Germinal center (tissue), 1 donor: ENCODE data around the gene UTF1.
"Not testable (repeated sequence)": the region's sequence is repeated elsewhere in the genome, so short reads cannot be mapped to it uniquely, and the experiment has no call there.

ENCODE experiments used
- DNase-seq: peaks from one replicate; pipeline ENCODE4 v3.0.0; 2012; ENCODE audit warnings: mixed read lengths, low spot score

Gene UTF1

GRCh38 chr10:133227256-133227655 is 2.8 kb upstream of the UTF1 start:
- DNase-seq: no peak

DNA sequence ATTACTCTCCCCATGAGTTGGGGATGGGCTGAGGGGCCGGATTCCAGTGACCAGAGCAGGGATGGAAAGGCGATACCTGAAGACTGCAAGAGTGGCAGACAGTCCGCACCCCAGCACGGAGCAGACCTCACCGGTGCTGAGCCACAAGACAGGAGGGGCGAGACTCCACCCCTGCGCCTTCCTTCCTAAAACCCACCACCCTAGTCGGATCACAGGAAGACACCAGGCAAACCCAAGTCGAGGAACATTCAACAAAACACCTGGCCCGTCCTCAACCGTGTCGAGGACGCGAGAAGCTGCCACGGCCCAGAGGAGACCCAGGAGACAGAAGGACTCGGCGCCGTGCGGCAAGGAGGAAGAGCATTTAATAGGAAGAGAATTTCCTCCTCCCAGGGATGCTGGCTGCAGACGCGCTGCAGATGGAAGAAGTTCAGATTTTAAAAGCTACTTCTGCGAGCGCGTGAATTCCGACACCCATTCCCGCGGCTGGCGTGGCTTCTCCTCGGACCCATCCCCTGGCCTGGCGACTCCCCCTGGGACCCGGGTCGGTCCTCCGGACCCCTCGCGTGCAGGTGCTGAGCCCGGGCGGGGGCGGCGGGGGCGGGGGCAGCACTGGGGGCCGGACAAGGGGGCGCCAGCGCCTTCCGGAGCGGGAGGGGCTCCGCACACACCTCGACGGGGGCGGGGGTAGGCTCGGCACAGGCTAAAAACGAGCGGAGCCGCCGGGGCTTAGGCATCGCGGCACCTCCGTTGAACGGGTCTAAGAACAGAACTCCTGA is 563 bp upstream of the UTF1 start:
- DNase-seq: no peak

DNA sequence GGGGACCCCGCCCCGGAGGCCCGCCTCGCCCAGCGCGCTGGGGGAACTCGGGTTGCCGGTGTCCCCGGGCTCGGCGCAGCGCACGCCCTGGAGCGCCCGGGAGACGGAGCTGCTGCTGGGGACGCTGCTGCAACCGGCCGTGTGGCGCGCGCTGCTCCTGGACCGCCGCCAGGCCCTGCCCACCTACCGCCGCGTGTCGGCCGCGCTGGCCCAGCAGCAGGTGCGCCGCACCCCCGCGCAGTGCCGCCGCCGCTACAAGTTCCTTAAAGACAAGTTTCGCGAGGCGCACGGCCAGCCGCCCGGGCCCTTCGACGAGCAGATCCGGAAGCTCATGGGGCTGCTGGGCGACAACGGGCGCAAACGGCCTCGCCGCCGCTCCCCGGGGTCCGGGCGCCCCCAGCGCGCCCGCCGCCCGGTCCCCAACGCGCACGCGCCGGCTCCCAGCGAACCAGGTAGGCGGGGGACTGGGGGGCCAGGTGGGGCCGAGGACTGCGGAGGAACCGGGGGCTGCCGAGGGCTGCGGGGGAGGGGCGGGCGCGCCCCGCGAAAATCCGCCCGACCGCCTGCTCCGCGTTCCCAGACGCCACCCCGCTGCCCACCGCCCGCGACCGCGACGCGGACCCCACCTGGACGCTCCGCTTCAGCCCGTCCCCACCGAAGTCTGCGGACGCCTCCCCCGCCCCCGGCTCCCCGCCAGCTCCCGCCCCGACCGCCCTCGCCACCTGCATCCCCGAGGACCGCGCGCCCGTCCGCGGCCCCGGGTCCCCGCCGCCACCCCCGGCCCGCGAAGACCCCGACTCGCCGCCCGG is 574 bp downstream of the UTF1 start:
- DNase-seq: peak; percentile 64

DNA sequence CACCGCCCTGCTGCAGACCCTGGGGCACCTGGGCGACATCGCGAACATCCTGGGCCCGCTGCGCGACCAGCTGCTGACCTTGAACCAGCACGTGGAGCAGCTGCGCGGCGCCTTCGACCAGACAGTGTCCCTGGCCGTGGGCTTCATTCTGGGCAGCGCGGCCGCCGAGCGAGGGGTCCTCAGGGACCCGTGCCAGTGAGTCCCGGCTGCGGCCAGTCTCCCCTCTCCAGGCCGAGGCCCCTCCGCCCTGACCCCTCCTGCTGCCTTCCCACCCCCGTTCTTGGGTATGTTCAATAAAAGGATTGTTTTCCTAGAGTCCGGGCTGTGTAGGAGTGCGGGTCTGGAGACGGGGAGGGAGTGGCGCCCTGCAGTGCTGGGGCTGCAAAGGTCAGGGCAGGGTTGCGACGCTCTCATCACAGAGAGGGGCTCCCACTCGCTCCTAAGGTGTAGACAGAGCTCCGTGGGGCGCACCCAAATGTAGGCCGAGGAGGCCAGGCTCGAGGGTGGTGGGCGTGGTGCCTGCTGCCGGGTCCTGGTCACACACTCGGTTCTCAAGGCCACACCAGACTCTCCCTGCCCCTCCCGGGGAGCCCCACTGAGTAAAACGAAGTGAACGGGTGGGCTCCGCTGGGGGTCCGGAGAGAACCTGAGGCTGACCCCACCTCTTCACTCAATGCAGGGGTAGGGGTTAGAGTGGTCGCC is 1.4 kb downstream of the UTF1 start:
- no peak for DNase-seq

DNA sequence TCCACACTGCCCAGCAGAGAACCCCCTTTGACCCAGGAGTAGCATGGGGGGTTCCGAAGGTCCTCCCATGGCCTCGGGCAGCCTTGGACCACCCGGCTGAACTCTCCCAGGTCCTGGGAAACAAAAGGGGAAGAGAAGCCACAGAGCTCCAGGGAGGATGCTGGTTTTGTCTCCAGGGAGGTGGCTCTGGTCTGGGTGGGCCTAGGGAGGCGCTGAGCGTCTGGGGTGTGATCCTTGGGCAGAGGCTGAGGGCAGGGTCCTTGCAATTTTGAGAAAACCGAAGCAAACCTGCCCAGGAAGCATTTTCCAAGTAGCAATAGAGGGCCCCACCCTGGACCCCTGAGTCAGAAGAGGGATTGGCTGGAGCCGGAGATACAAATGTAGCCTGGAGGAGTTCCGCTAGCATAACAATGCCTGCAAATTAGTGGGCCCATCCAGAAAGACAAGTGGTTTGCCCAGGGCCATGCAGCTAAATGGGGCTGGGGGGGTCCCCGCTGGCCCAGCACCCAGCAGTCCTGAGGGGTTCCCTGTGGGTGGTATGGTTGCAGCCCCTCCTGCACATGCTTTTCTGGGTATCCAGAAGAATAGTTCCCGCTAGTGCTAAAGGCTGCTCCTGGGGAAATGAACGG is 2.0 kb downstream of the UTF1 start:
- DNase-seq: no peak

DNA sequence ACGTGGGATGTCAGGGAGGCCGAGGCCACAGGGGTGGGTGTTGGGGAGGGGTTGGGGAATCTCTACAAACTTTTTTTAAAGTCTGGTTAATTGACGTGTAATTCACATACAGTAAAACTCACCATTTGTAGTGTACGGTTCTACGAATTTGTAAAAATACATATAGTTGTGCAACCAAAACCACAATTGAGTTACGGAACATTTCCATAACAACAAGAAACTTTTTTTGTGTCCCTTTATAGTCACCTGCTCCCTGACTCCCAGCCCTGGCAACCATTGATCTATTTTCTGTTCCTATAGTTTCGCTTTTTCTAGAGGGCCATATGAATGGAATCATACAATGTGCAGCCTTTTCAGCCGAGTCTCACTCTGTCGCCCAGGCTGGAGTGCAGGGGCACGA is 4.8 kb downstream of the UTF1 start:
- DNase-seq: not testable (repeated sequence)

- no peak for DNase-seq
Observed at GRCh38 chr10:133235265-133235855, 5.3 kb downstream of the UTF1 start.

DNA sequence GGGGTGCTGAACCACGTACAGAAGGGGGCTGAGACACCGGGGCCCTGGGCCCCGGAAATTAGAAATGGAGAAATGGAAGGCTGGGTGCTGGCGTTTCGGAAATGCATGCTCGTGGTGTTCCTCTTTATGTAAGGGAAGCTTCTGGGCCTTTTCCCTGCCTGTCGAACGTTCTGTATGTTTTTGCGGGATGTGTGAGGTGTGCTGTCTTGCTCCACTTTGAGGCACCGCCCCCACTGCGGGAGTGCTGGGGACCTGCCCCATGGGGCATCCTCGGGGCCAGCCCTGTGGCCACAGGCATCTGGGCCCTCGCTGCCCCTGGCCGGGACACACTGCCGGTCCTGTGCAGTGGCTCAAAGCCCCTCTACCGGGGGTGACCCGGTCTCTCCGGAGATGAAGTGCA is 5.9 kb downstream of the UTF1 start:
- no peak for DNase-seq

- no peak for DNase-seq
Observed at GRCh38 chr10:133236401-133237240, 6.6 kb downstream of the UTF1 start.

- no peak for DNase-seq
Observed at GRCh38 chr10:133237241-133237587, 7.2 kb downstream of the UTF1 start.

- no peak for DNase-seq
Observed at GRCh38 chr10:133237588-133238465, 7.8 kb downstream of the UTF1 start, which contains the start of gene VENTX. Gene VENTX (plus strand): TSS chr10:133237855. CDS start chr10:133237915, 60 bp downstream.

DNA sequence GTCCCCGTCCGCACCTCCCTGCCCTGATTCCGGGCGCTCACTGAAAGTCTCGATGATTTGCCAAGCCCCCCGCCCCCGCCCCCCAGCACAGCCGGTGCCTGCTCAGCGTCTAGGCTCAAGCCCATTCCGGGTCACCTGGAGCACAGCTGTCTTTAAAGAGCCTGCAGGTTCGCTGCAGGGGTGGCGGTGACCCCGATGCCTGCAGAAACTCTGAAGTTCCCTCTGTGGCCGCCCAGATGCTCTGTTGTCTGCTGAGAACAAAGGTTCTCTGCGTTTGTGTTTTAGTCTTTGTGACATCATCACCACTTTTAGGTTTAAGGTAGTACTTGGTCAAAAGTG is 8.4 kb downstream of the UTF1 start:
- DNase-seq: no peak

DNA sequence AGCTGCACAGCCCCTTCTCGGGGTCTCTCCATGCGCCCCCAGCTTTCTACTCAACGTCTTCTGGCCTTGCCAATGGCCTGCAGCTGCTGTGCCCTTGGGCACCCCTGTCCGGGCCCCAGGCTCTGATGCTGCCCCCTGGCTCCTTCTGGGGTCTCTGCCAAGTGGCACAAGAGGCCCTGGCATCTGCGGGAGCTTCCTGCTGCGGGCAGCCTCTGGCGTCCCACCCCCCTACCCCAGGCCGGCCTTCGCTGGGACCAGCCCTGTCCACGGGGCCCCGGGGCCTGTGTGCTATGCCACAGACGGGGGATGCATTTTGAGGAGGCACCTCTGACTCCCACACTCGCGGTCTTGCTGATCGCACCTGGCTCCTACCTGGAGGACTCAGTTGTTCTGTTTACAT is 10.0 kb downstream of the UTF1 start:
- no peak for DNase-seq

DNA sequence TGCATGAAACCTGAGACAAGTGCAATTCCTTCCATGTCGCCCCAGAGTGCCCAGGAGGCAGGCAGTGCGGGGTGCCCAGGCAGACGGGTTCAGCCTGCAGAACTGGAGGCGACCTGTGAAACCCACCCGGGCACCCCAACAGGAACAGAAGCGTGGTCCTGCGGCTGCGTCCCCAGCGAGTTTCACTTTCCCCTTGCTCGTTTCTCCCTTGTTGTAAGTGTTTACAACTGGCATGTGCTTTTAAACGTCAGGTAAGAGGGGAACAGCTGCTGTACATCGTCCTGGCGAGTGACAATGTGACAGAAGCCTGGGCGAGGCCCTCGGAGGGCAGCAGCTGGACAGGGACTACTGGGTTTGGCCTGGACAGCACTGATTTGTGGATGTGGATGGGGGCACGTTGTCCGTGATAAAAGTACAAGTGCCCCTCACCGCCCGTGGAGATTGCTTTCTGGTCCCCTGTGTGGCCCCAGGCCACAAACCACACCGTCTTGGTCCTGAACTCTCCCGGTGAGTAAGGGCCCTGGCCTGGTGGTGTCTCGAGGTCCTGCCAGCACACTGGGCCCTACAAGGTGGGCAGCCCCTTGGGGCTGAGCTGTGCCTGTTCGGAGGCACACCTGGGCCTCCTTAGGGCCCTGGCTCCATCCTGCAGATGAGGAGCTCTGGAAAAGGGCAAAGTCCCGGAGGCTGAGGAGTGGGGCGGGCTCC is 11.6 kb downstream of the UTF1 start:
- no peak for DNase-seq

DNA sequence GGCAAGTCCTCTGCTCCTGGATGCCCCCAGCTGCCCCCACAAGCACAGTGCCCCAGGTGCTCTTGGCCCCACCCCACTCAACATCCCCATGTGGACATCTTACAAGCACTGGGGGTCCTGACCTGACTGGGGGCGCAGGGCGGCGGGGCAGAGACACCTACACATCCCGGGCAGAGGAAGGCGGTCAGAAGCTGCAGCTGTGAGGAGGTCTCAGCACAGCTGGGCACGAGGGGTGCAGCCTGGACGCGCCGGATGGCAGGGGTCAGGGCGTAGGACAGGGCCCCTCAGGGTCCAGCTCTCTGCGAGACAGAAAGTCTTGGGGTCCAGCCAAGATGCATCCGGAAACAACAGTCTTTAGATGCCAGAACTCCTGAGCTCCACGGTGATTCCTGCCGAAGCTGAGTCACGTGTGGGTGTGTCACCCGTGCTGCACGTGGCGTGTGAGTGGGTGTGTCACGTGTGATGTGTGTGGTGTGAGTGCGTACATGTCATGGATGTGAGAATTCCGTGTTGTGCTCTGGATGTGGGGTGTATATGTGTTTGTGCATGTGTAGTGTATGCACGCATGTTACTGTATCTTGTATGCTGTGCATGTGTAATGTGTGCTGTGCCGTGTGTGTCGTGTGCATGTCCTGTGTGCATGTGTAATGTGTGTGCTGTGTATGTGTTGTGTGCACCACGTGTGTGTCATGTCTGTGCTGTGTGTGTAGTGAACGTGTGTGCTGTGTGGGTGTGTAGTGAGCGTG is 12.8 kb downstream of the UTF1 start:
- DNase-seq: no peak

GRCh38 chr10:133243593-133243992 is 13.6 kb downstream of the UTF1 start:
- DNase-seq: no peak

DNA sequence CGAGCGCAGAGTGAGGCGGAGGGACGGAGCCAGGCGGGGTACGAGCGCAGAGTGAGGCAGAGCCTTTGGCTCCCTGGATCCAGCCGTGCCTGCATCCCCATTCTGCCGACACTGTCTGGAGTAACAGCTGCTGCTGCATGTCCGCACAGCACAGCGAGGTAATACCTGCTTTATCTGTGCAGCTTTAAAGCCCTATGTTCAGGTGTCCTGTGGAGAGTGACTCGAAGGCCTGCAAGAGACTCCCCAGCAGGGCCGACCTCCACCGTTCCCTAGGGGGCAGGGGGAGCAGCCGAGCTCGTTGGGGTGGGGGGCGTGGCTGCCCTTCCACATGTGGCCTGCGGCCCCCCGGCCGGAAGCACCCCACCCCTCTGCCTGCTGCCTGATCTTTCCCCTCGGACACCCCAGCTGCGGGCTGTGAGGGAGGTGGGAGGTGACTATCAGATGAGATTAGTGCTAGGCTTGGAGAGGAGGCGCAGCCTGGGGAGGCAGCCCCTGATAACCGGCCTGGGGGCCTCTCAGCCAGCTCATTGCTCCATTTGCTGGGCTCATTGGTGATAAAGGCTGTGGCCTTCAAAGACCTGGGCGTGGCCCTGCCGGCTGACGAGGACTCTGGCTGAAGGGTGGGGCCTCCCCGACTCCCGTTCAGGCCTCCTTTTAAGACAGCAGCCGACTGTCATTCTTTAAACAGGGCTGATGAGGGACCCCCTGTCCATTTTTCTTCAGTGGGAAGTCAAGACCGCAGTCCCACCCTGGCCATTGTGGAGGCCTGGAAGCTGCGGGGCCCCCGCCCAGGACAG is 15.6 kb downstream of the UTF1 start:
- no peak for DNase-seq

- DNase-seq: no peak
Observed at GRCh38 chr10:133246236-133246626, 16.2 kb downstream of the UTF1 start.
